ENCODE data around the gene SVIL.

The SVIL gene

GRCh38 chr10:29649561-29650551 is 15.1 kb upstream of the SVIL start:
- Histone ChIP-seq H3K9ac (ENCODE audit: low read length) (no peak overlapping the region), H3K27ac (ENCODE audit: low read length) (no peak overlapping the region), H3F3A (ENCODE audit: insufficient read depth, low read length) (no peaks in the 10 kb centered on the region), H3K4me2 (ENCODE audit: low read depth, low read length) (no peak overlapping the region), H4K20me1 (ENCODE audit: insufficient read depth, low read length) (no peaks in the 10 kb centered on the region), H3K9me3 (replicated peaks; ENCODE audit: insufficient read depth, low read length) (no peaks in the 10 kb centered on the region), H3K79me2 (ENCODE audit: low read length) (no peaks in the 10 kb centered on the region), H3K9me2 (replicated peaks; ENCODE audit: insufficient read depth, low read length) (no peaks in the 10 kb centered on the region), H2AFZ (ENCODE audit: low read length) (no peak overlapping the region), H3K4me1 (ENCODE audit: low read length) (no peaks in the 10 kb centered on the region; the same call in 1 of the 2 replicates), H3K4me3 (ENCODE audit: low read length) (no peak overlapping the region), H3K36me3 (replicated peaks; ENCODE audit: insufficient read depth, low read length) (no peaks in the 10 kb centered on the region), H3K27me3 (replicated peaks; ENCODE audit: insufficient read depth, low read length) (no peaks in the 10 kb centered on the region)
- TF ChIP-seq EZH2phosphoT487 (IDR thresholded peaks at IDR 0.05; ENCODE audit: low read length) = no peak
- TF ChIP-seq CTCF (IDR thresholded peaks at IDR 0.05; ENCODE audit: low read length) = no peak
- no peak for TF ChIP-seq EZH2 (optimal IDR thresholded peaks at IDR 0.05; ENCODE audit: low read depth, low read length)
- no peak for DNase-seq

DNA sequence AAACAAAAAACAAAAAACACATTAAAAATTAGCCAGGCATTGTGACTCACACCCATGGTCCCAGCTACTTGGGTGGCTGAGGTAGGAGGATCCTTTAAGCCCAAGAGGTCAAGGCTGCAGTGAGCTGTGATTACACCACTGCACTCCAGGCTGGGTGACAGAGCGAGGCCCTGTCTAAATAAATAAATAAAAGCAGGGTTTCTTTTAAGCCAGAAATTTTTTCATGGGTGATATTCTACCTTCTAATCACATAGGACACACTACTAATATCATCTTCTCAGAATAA is 14.2 kb upstream of the SVIL start:
- H3K4me1 ChIP-seq (ENCODE audit: low read length) = no peaks in the 10 kb centered on the region; the same call in 1 of the 2 replicates
- H3K27me3 ChIP-seq (replicated peaks; ENCODE audit: insufficient read depth, low read length) = no peaks in the 10 kb centered on the region
- no peaks in the 10 kb centered on the region for H4K20me1 ChIP-seq (ENCODE audit: insufficient read depth, low read length)
- no peaks in the 10 kb centered on the region for H3K36me3 ChIP-seq (replicated peaks; ENCODE audit: insufficient read depth, low read length)
- no peak overlapping the region for H3K4me2 ChIP-seq (ENCODE audit: low read depth, low read length)
- H3K9me2 ChIP-seq (replicated peaks; ENCODE audit: insufficient read depth, low read length) = no peaks in the 10 kb centered on the region
- no peak overlapping the region for H2AFZ ChIP-seq (ENCODE audit: low read length)
- H3K79me2 ChIP-seq (ENCODE audit: low read length) = no peaks in the 10 kb centered on the region
- no peaks in the 10 kb centered on the region for H3F3A ChIP-seq (ENCODE audit: insufficient read depth, low read length)
- H3K4me3 ChIP-seq (ENCODE audit: low read length) = no peak overlapping the region
- no peak for TF ChIP-seq EZH2phosphoT487 (IDR thresholded peaks at IDR 0.05; ENCODE audit: low read length)
- TF ChIP-seq CTCF (IDR thresholded peaks at IDR 0.05; ENCODE audit: low read length) = no peak
- no peak for TF ChIP-seq EZH2 (optimal IDR thresholded peaks at IDR 0.05; ENCODE audit: low read depth, low read length)
- no peak for DNase-seq
- H3K27ac ChIP-seq (ENCODE audit: low read length) = no peak overlapping the region
- H3K9me3 ChIP-seq (replicated peaks; ENCODE audit: insufficient read depth, low read length) = no peaks in the 10 kb centered on the region
- H3K9ac ChIP-seq (ENCODE audit: low read length) = no peak overlapping the region

- no peak overlapping the region for H3K27ac ChIP-seq (ENCODE audit: low read length)
- no peaks in the 10 kb centered on the region for H3K36me3 ChIP-seq (replicated peaks; ENCODE audit: insufficient read depth, low read length)
- H3K79me2 ChIP-seq (ENCODE audit: low read length) = no peaks in the 10 kb centered on the region
- no peaks in the 10 kb centered on the region for H3K27me3 ChIP-seq (replicated peaks; ENCODE audit: insufficient read depth, low read length)
- H3K4me3 ChIP-seq (ENCODE audit: low read length) = no peak overlapping the region
- no peaks in the 10 kb centered on the region for H4K20me1 ChIP-seq (ENCODE audit: insufficient read depth, low read length)
- no peaks in the 10 kb centered on the region for H3K9me2 ChIP-seq (replicated peaks; ENCODE audit: insufficient read depth, low read length)
- no peak overlapping the region for H3K9ac ChIP-seq (ENCODE audit: low read length)
- no peaks in the 10 kb centered on the region; the same call in 1 of the 2 replicates for H3K4me1 ChIP-seq (ENCODE audit: low read length)
- H2AFZ ChIP-seq (ENCODE audit: low read length) = no peak overlapping the region
- TF ChIP-seq EZH2phosphoT487 (IDR thresholded peaks at IDR 0.05; ENCODE audit: low read length) (no peak), CTCF (IDR thresholded peaks at IDR 0.05; ENCODE audit: low read length) (no peak), EZH2 (optimal IDR thresholded peaks at IDR 0.05; ENCODE audit: low read depth, low read length) (no peak)
- no peaks in the 10 kb centered on the region for H3F3A ChIP-seq (ENCODE audit: insufficient read depth, low read length)
- DNase-seq = no peak
- no peaks in the 10 kb centered on the region for H3K9me3 ChIP-seq (replicated peaks; ENCODE audit: insufficient read depth, low read length)
- H3K4me2 ChIP-seq (ENCODE audit: low read depth, low read length) = no peak overlapping the region
Measured at GRCh38 chr10:29648114-29648982, 13.6 kb upstream of the SVIL start.

Measured in MM.1S (cell line).